Measurements from ENCODE around the gene PEX7.
"Not testable (repeated sequence)": the region's sequence is repeated elsewhere in the genome, so short reads cannot be mapped to it uniquely, and the experiment has no call there.

The PEX7 gene

DNA sequence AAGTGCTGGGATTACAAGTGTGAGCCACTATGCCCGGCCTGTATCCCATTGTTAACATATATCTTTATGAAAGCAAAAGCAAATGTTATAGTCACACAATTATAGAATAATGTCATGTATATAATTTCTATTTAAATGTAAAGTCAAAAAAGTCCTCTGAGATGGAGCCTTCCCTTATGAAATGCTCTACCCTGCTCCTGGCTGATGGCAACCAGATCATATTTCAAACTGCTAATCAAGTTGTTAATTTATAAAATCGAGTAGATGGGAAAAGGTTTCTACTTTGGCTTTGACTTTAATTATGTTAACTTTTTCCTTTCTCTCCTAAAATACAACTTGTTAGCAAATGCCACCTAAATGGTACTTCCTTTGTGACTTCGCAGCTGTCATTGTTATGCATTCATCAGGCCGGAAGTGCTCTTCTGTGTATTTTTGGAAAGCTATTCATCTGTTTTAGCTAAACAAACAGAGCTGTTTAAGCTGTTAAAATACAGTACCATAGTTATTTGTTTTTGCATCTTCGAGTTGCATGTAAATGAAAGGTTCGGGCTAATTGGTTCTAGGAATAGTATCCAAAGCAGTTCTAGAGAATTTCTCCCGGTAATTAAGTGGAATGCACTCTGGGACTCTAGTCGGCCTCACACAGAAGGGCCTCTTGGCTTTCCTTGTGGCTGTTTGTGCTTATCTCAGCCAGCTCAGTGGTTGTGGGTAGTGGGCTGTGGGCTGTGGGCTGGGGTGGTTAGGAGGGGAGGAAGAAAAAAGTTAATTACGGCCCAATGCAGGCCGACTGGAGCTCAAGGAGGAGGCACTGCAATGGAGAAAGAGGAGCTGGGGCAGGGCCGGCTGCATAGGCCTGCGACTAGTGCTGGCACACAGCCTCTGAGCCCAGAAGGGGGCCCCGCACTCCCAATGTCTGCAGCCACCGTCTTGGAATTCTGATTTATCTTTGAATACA is 134.5 kb downstream of the PEX7 start:
- DNase-seq: no peak

GRCh38 chr6:136958168-136958567 is 135.8 kb downstream of the PEX7 start:
- no peak for DNase-seq

DNA sequence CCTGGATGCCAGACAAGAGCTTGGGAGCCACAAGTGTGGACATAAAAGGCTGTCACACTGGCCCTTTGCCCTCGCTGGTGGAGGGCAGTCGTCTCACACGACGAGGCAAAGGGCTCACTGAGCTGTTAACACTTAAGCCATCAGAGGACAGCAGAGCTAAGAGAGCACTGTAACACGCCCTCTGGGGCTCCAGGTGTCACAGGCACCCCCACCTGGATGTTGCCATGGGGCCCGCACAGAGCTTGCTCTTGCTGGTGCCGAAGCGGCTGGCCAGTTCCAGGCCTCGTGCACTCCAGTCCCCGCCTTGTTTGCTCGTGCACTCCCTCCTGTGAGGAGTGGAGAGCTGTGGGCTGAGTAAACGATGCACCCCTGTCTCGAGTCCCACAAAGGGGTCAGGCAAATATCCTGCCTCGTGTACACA is 137.1 kb downstream of the PEX7 start:
- no peak for DNase-seq

- DNase-seq: not testable (repeated sequence)
Observed at GRCh38 chr6:136959935-136960334, 137.5 kb downstream of the PEX7 start.

- DNase-seq: no peak
Observed at GRCh38 chr6:136960781-136961180, 138.4 kb downstream of the PEX7 start.

- DNase-seq: no peak
Observed at GRCh38 chr6:136961848-136962247, 139.5 kb downstream of the PEX7 start.

GRCh38 chr6:136962661-136963060 is 140.3 kb downstream of the PEX7 start:
- DNase-seq: no peak

DNA sequence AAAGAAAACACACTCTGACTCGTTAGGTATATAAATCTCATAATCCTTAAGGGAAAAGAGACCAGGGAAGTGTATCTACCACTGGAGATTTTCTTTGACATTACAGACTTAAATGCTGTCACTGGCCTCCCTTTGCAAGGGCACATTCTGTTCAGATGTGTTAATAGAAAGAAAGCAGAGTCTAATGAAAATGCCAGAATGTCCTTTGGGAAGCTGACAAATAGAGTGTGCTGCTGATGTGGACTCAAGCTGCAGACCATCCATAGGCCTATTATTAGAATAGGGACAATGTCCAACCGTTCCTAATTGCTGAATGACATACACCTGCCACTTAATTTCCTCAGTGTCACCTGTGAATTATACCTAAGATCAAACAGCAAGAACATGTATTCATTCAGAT is 140.9 kb downstream of the PEX7 start:
- no peak for DNase-seq

Measured in GOT3 (cell line).